Nephron (organoid): ENCODE data around the gene SCG5.
A peak's percentile ranks its signal among the peaks of the same experiment; 100 is the strongest.

ENCODE experiments used
- H3K27ac Mint-ChIP-seq, 3 experiments: 2 replicates each; pipeline ENCODE4 v1.8.0; 2020; ENCODE audit warnings: mixed read lengths in 3 of 3, mild to moderate bottlenecking in 2 of 3, moderate library complexity in 1 of 3
- H3K27me3 Mint-ChIP-seq: 2 replicates; pipeline ENCODE4 v1.8.0; 2021; ENCODE audit warnings: low read depth, mild to moderate bottlenecking, moderate library complexity, mixed read lengths
- H3K36me3 Mint-ChIP-seq: 2 replicates; pipeline ENCODE4 v1.8.0; 2020; ENCODE audit warnings: low read depth, mixed read lengths
- H3K4me1 Mint-ChIP-seq: 2 replicates; pipeline ENCODE4 v1.8.0; 2020; ENCODE audit warnings: mixed read lengths
- H3K4me3 Mint-ChIP-seq, 3 experiments: 2 replicates each; pipeline ENCODE4 v1.8.0; 2020; ENCODE audit warnings: mild to moderate bottlenecking in 3 of 3, mixed read lengths in 3 of 3, moderate library complexity in 2 of 3
- H3K9me3 Mint-ChIP-seq: 2 replicates; pipeline ENCODE4 v1.8.0; 2020; ENCODE audit warnings: mixed read lengths
- CTCF ChIP-seq, 3 experiments: fragments of 200-600 bp; sonication (generic); IDR thresholded peaks; one replicate each; pipeline ENCODE4 v1.5.0; 2021; ENCODE audit warnings: antibody characterized with exemption in 3 of 3; ENCODE audit not compliant: unreplicated experiment in 3 of 3

The SCG5 gene

GRCh38 chr15:32657941-32658340 lies 16.4 kb downstream of the SCG5 start:
- Mint-ChIP-seq H3K4me1 (peaks cover 15% of the 10 kb centered on the region), H3K4me3 (no peak overlapping the region), H3K27ac (no peak overlapping the region), H3K36me3 (no peaks in the 10 kb centered on the region), H3K27me3 (peaks cover 12% of the 10 kb centered on the region), H3K9me3 (no peaks in the 10 kb centered on the region)
- no peak for TF ChIP-seq CTCF (IDR thresholded peaks at IDR 0.05; ENCODE audit: unreplicated experiment in 3 of 3)

- Mint-ChIP-seq H3K27ac (peak overlapping the region in 1 of 3 experiments; percentile 37), H3K9me3 (no peaks in the 10 kb centered on the region), H3K36me3 (no peaks in the 10 kb centered on the region), H3K4me3 (no peak overlapping the region), H3K27me3 (peaks cover 12% of the 10 kb centered on the region), H3K4me1 (peaks cover 15% of the 10 kb centered on the region)
- TF ChIP-seq CTCF (IDR thresholded peaks at IDR 0.05; ENCODE audit: unreplicated experiment in 3 of 3), result no peak
Observed at GRCh38 chr15:32659340-32660155, 18.0 kb downstream of the SCG5 start.

- H3K36me3 Mint-ChIP-seq, result no peaks in the 10 kb centered on the region
- no peak for TF ChIP-seq CTCF (IDR thresholded peaks at IDR 0.05; ENCODE audit: unreplicated experiment in 3 of 3)
- H3K27ac Mint-ChIP-seq, result no peak overlapping the region
- peaks cover 8% of the 10 kb centered on the region for H3K27me3 Mint-ChIP-seq
- H3K9me3 Mint-ChIP-seq, result no peaks in the 10 kb centered on the region
- H3K4me1 Mint-ChIP-seq, result peaks cover 5% of the 10 kb centered on the region
- H3K4me3 Mint-ChIP-seq, result no peak overlapping the region
Observed at GRCh38 chr15:32663671-32664070, 22.2 kb downstream of the SCG5 start.

- H3K27me3 Mint-ChIP-seq, result no peaks in the 10 kb centered on the region
- no peak overlapping the region for H3K4me3 Mint-ChIP-seq
- H3K9me3 Mint-ChIP-seq, result no peaks in the 10 kb centered on the region
- H3K4me1 Mint-ChIP-seq, result peaks cover 3% of the 10 kb centered on the region
- no peaks in the 10 kb centered on the region for H3K36me3 Mint-ChIP-seq
- no peak for TF ChIP-seq CTCF (IDR thresholded peaks at IDR 0.05; ENCODE audit: unreplicated experiment in 3 of 3)
- no peak overlapping the region for H3K27ac Mint-ChIP-seq
Observed at GRCh38 chr15:32664796-32665195, 23.3 kb downstream of the SCG5 start.

- Mint-ChIP-seq H3K36me3 (no peaks in the 10 kb centered on the region), H3K4me1 (no peaks in the 10 kb centered on the region), H3K27ac (no peak overlapping the region), H3K9me3 (no peaks in the 10 kb centered on the region), H3K27me3 (peaks cover 4% of the 10 kb centered on the region), H3K4me3 (no peak overlapping the region)
- TF ChIP-seq CTCF (IDR thresholded peaks at IDR 0.05; ENCODE audit: unreplicated experiment in 3 of 3), result no peak
Observed at GRCh38 chr15:32667321-32667720, 25.8 kb downstream of the SCG5 start.

GRCh38 chr15:32668942-32669341 lies 27.4 kb downstream of the SCG5 start:
- Mint-ChIP-seq H3K4me1 (no peaks in the 10 kb centered on the region), H3K27ac (no peak overlapping the region), H3K36me3 (no peaks in the 10 kb centered on the region)

More at GRCh38 chr15:32668942-32669341, 27.4 kb downstream of the SCG5 start:
- TF ChIP-seq CTCF (IDR thresholded peaks at IDR 0.05; ENCODE audit: unreplicated experiment in 3 of 3), result no peak
- H3K9me3 Mint-ChIP-seq, result no peaks in the 10 kb centered on the region
- H3K27me3 Mint-ChIP-seq, result peaks cover 9% of the 10 kb centered on the region
- no peak overlapping the region for H3K4me3 Mint-ChIP-seq
